ENCODE results near the gene MSS51. TPM values are rescaled to one million over a fixed set of nuclear protein-coding genes. Genes with fewer than 3 reads are reported as not detected.

The MSS51 gene
- total RNA-seq = 0.68 and 1.4 TPM in 2 replicates

GRCh38 chr10:73433538-73433867, at the start of gene MSS51:
TSS of gene MSS51 (minus strand) at chr10:73433561. CDS start at chr10:73428284, 5,277 bp downstream.

GRCh38 chr10:73413528-73414229, 19.7 kb downstream of the MSS51 start, which contains the start of gene ANXA7:
TSS of gene ANXA7 (minus strand) at chr10:73414058. CDS start at chr10:73400856, 13,202 bp downstream.

Other genes starting within 250 kb of the MSS51 start
- 28.6 and 30.4 TPM in 2 replicates for gene DNAJC9, start 186.3 kb downstream of the MSS51 start, total RNA-seq
- gene MRPS16, start 180.9 kb downstream of the MSS51 start, total RNA-seq = 58.2 and 83.7 TPM in 2 replicates
- 0.68 and 3.6 TPM in 2 replicates for gene CFAP70, start 74.7 kb downstream of the MSS51 start, total RNA-seq
- gene ANXA7, start 19.5 kb downstream of the MSS51 start, total RNA-seq = 96.0 and 103 TPM in 2 replicates
- 20.5 and 35.8 TPM in 2 replicates for gene PPP3CB, start 62.5 kb upstream of the MSS51 start, total RNA-seq
- gene USP54, start 157.8 kb upstream of the MSS51 start, total RNA-seq = 14.0 and 30.5 TPM in 2 replicates
- not detected in 2 replicates for gene MYOZ1, start 207.9 kb upstream of the MSS51 start, total RNA-seq
- gene SYNPO2L, start 222.5 kb upstream of the MSS51 start, total RNA-seq = not detected in 2 replicates

All from nasal cavity respiratory epithelium epithelial cell of viscerocranial mucosa (primary cell).